NCI-H146 treated with DMSO at 0.1 percent for 48 hours (cell line): ENCODE results near the gene P2RX6.

ENCODE experiments used
- DNase-seq: peaks from one replicate; lab custom pipeline; 2025; ENCODE audit not compliant: unreplicated experiment; lab: John Stamatoyannopoulos, UW

P2RX6 gene

DNA sequence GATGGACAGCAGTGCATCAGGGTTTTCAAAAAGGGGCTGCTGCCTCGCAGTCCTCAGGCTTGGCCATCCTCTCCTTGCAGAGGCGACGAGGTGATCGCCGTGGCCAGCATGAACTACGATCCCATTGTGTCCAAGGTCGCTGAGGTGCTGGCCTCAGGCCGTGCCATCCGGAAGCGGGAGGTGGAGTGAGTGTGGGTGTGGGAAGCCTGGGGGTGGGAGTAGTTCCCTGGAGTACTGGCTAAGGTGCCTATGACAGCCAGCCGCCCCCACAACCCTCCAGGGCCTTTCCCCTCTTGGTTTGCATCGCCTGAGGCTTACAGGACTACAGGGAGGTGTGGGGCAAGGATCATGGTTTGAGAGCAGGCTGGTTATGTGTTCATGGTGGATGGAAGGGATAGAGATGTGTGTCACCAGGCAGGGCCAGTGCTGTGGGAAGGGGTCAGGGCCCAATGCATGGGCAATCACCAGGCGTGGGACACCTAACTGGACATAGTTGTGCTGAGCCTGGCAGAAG lies 35.0 kb upstream of the P2RX6 start:
- no peak for DNase-seq

DNA sequence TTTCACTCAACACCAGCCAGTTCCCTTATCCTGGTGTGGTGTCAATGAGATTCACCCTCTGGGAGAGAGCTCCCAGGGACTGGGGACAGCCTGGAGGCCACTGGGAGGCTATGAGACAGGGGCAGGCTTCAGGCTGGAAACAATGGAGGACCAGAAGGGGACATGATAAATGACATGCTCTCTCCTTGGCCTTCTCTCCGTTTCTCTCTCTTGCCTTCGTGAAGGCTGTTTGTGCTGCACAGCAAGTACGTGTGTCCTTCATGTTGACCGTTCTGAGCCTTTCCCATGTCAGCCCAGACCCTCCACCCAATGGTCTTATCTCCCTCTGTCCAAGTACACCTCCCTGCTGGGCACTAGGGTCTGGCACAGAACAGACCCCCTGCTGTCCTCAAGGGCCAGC lies 34.4 kb upstream of the P2RX6 start:
- no peak for DNase-seq

DNA sequence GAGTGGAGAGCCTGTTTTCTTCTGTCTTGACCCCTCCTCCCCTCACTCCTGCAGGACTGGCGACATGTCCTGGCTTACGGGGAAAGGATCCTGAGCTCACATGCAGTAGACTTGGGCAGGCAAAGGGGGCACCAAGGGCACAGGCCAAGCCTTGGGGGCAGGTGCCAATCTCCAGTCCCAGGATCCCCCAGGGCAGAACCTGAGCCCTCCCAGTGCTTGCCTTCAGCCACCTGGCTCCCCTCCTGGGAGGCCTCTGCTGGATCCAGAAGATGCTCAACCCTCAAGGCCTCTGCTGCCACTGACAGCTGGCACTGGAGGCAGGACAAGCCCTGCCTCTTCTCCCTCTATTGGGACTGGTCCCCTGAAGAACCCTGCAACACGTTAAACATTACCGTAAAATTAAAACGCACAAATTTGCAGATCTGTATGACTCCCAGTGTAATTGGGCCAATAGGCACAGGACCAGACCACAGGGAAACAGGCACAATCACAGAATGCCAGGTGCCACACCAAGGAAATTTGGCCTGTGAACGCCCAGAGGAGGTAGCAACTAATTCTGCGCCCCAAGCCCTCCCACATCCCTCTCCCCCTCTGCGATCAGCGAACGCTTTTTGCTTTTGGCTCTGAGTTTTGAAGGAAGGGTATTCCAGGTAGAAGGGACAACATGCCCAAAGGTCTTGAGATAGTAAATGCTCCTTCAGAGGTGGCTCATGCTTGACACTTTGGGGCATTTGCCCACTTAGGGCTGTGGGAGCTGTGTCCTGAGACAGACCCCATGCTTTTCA lies 33.8 kb upstream of the P2RX6 start:
- DNase-seq = no peak

DNA sequence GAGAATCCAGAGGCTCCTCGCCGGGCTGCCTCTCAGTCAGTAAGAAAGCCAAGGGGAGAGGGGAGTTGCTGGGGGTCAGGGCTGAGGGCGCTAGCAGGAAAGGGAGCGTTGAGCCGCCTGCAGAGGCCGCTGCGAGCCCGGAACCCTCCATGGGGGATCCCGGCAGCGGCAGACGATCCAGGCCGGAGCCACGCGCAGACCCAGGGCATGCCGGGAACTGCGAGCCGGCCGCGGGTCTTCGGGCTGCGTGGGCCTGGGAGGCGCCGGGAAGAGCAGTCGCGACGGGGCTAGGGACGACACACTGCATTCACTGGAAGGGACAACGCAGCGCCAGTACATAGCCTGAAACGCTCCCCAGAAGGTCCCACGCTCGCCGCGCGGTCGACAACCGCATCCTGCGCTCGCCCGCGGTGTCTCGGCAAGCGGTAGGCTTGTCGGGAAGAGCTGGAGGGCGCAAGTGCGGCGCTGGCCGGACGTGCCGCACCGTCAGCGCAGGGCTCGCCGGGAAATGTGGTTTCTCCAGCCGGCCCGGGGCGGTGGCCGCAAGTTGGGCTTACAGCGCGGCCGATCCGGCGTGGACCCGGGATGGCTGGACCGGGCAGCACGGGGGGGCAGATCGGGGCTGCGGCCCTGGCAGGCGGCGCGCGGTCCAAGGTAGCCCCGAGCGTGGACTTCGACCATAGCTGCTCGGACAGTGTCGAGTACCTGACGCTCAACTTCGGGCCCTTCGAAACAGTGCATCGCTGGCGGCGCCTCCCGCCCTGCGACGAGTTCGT lies 33.0 kb upstream of the P2RX6 start, which contains the start of gene LZTR1:
TSS of gene LZTR1 (plus strand) at position 511 of the 776 bp plus-strand sequence. CDS start at position 586, 75 bp downstream.
- peak; percentile 22 for DNase-seq

DNA sequence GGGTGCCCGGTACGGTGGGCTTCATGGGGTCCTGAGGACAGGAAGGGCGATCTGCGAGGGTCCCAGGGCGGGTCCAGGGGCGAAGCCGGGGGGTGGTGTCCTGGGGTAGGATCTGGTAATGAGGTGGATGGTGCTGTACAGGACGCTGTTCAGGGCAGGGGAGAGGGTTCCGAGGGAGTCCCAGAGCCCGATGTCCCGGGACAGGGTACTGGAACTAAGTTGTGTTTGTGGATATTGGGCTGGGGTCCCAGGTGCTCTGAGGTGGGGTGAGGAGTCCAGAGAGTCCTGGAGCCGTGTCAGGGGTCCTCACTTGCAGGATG lies 32.4 kb upstream of the P2RX6 start:
- DNase-seq = no peak

DNA sequence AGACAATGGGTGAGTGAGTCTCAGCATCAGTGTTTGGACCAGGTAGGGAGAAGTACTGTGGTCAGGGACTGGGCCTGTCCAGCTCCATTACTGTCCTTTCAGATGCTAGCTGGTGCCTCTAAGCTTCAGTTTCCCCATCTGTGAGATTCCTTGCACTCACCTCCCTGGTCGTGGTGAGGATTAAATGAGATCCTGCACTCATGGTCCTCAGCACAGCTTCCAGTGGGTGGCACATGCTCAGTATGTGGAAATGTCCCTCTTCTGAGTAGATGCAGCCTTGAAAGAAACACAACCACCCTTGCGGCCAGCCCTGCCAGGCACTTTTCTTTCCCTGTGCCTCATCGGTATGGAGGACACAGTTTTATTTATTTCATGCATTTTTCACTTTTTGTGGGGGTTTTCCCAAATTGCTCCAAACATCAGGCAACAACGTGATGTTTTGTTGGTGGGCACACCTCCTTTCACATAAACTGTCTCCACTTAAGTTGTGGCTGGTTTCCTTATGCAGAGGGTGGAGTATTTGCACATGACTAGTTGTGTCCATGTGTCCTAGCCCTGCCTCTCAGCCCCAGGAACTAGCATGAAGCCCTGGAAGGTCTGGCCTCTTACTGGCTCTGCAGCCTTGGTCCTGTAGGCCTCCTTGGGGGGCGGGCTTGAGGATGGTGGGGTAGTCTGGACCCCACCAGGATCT lies 31.7 kb upstream of the P2RX6 start:
- no peak for DNase-seq

DNA sequence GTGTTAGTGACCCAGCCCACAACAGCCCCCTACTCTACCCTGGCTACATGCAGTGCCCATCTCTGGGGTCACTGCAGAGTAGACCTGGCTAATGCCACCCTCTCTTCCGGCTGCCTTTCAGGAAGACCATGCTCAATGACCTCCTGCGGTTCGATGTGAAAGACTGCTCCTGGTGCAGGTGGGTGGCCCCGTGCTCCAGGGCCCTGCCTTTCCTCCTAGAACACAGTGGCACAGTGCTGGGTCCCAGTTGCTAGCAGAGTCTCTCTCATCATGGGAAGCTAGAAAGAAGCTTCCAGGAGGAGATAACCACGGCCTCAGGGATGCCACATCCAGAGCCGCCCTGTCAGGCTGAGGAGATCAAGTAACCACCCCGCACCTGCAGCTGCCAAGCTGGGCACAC lies 29.2 kb upstream of the P2RX6 start:
- DNase-seq = no peak

DNA sequence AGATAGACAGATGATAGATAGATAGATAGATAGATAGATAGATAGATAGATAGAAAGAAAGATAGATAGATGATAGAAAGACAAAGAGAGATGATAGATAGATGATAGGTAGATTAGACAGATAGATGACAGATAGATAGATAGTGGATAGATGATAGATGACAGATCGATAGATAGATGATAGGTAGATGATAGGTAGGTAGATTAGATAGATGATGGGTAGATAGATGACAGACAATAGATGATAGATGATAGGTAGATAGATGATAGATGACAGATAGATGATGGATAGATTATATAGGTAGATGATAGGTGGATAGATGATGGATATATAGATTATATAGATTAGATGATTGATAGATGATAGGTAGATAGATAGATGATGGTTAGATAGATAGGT lies 28.6 kb upstream of the P2RX6 start:
- DNase-seq = no peak

DNA sequence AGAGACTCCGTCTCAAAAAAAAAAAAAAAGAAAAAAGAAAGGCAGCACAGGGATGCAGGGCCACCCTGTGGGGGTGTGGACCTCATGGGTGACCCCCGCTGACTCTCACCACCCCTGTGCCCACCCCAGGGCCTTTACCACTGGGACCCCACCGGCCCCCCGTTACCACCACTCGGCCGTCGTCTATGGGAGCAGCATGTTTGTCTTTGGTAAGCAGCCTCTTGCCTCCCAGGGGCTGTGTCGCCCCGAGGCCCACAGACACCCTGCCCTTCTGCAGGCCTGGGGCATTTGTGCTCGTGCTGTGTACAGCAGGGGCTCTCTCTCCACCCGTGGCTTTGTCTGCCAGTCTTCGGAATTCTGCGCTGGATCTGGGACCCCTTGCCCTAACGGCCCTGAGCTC lies 27.6 kb upstream of the P2RX6 start:
- DNase-seq = no peak

DNA sequence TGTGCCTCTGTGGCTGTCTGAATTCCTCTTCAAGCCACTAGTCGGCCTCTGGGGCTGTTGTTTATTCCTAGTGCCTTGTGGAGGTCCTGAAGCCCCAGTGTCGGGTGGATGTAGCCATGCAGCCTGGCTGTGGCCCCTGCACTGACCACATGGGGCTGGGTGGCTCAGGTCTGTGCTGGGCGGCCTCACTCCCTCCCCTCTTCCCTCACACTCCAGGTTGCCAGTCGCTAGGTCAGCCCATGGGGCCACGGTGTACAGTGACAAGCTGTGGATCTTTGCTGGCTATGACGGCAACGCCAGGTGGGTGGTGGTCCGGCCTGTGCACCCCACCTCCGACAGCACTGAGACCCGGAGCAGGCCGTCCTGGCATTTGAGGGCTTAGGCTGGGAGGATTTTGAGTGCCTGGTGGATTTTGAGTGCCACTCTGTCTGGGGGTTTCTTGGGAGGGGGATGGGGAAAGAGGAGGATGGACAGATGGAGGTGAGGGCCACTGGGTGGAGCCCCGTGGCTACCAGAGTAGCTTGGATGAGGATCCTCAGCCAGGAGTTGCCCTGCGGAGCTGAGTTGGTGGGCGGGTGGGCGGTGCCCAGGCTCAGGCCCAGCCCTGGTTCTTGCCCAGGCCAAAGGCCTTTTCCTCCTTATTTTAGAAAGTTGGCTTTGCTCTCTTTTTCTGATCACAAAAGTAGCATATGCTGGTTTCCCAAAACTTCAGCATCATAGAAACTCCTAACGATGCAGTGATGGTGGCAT lies 26.2 kb upstream of the P2RX6 start:
- DNase-seq = no peak

DNA sequence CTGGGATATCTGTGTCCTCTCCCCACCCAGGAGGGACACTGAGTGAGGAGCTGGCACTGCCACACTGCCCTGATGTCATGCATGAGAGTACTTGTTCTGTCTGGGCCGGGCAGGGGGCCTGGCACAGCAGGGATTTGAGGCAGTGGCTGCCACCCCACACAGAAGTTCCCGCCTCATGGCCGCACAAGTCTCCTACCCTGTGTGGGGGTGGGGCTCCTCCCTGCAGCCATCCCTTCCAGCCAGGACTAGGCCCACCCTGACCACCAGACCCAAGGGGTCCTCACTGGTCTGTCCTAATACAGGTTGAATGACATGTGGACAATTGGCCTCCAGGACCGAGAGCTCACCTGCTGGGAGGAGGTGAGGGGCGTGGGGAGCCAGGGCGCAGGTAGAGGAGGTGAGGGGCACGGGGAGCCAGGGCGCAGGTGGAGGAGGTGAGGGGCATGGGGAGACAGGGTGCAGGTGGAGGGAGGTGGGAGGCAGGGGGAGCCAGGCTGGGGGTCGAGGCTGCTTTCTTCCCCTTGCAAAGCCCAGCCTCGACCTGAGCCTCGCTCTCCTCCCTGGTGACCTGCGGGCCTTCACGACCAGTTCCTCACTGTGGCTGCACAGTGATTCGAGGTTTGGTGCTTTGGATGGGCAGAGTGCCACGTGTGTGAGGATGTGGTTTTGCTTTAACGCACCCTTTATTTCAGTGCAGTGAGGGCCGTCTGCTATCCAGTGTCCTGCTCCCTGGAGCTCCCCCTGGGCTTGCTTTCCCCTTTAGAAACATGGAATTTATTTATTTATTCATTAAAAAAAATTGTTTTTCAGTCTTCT lies 25.4 kb upstream of the P2RX6 start:
- no peak for DNase-seq

DNA sequence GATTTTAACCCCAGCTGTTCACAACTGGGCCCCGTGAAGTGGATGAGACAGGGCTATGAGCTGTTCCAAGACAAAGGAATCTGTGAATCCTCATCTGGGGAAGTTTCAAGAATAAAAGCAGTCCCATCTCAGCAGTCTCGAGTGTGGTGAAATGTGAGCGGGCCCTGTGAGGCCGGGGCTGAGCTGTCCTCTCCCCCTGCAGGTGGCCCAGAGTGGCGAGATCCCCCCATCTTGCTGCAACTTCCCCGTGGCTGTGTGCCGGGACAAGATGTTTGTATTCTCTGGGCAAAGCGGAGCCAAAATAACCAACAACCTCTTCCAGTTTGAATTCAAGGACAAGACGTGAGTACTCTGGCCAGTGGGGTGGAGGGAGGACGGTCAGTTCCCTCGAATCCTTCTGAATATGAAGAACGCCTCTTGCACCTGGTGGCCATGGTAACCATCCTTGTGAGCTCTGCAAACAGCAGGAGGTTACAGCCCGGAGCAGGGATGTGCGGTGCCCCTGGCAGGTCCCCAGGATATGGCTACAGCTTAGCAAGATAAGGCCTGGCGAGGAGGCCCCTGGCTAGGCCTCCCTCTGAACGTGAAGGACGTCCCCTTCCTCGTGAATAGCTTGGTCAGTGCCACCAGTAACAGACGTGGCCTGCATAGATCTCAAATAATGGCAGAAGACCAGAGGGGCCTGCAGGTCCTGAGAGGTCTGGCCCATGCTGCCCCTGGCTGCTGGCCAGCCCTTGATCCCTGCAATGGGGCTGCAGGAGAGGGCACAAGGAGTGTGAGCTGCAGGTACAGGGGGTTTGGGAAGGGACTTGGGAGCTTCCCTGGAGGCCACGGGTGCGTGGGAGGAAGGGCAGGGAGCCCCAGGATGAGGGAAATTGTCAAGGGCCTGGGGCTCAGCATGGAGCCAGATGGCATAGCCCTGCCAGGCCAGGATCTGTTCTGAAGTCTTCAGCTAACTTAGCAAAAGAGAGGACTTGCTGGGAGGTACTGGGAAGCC lies 24.5 kb upstream of the P2RX6 start:
- DNase-seq = no peak

DNA sequence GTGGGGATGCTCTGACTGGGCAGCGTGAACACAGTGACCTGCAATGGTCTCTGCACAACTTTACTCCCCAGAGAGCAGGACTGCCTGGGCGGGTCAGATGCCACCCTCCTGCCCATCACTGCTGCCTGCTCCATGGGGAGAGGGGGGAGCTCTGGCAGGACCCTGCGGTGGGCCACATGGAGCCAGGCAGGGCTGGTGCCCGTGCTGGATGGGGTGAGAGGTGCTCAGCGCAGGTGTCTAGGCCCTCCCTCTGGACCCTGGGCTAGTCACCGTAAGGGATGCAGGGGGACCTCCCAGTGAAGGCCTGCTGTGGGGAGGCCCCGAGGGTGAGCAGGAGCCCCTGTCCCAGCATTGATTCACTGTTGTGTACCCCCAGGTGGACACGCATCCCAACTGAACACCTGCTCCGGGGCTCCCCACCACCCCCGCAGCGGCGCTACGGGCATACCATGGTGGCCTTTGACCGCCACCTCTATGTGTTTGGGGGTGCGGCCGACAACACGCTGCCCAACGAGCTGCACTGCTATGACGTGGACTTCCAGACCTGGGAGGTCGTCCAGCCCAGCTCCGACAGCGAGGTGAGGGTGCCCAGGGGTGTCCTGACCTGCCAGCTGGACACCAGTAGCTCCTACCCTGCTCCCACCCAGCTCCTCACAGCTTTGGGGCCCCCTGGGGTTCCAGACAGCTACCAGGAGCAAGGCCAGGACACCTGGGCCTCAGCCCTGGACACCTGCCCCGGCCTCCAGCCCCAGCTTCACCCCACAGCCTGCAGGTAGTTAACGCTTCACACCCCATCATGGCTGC lies 23.5 kb upstream of the P2RX6 start:
- no peak for DNase-seq

DNA sequence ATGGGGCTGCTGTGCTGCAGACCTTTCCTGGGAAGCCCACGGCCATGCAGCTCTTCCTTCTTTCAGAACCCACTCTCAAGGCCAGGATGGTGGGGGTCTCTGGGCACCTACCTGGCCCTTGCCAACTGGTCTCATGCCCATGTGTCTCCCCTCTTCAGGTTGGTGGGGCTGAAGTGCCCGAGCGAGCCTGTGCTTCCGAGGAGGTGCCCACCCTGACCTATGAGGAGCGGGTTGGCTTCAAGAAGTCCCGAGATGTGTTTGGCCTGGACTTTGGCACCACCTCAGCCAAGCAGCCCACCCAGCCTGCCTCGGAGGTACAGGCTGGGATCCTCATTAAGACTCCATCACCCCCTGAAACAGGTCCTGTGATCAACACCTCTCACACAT lies 22.9 kb upstream of the P2RX6 start:
- DNase-seq = no peak

DNA sequence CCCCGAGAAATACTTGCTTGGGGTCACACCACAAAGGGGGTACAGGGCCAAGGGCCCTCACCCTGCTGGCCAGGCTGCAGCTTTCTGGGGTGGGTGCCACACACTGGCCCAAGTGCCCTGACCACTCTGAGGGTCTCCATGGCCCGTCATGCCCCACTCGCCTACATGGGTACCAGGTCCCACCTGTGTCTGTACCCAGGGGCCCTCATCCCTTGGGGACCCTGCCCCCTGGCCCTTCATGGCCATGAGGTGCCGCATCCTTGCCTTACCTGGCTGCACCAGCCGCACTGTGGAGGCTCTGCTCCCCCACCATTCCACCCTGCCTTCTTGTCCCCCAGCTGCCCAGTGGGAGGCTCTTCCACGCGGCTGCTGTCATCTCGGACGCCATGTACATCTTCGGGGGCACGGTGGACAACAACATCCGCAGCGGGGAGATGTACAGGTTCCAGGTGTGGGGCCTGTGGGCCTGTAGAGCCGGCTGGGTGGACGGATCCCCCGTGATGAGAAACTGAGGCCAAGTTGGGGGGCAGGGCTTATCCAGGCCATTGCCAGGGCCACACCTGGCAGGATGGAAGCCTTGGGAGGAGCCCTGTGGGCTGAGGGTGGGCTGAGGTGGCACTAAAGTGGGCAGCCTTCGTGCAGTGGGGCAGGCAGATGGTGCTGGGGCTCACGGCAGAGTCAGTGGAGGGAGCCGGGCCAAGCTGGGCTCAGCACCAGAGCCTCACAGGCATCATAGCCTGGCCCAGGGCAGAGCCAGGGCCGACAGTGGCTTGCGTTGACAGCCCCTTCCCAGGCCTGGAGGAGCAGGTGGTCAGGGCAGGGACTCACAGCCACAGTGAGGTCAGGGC lies 22.3 kb upstream of the P2RX6 start:
- DNase-seq = no peak

DNA sequence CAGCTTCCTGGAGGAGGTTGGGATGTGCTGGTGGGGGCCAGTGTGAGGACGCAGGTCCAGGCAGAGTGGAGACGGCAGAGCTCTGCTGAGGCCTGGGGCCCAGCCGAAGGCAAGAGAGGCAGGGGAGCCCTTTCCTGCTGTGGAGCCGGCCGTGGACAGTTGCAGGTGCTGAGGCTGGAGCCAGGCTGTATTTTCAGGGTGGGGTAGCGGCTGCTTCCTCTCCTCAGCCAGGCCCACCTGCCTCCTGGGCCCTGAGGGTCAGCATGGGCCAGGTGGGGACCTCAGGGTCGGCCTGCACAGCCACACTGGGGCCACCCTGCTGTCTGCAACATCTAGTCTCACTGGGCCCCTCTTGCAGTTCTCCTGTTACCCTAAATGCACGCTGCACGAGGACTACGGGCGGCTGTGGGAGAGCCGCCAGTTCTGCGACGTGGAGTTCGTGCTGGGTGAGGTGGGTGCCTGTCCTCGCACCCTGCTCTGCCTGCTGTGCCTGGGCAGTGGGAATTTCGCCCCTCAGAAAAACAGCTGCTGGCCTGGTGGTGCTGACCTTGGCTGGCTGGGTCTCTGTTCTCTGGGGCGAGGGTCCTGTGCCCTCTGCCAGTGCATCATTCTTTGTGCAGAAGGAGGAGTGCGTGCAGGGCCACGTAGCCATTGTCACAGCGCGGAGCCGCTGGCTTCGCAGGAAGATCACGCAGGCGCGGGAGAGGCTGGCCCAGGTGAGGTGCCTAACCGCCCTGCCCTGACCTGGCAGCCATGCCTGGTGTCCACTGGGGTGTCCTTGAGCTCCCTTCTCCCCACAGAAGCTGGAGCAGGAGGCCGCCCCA lies 21.4 kb upstream of the P2RX6 start:
- DNase-seq = no peak
